ENCODE measurements around the gene ZMIZ2.

Gene ZMIZ2

GRCh38 chr7:44756904-44757303, 8.3 kb downstream of the ZMIZ2 start:
- no peak for DNase-seq

DNA sequence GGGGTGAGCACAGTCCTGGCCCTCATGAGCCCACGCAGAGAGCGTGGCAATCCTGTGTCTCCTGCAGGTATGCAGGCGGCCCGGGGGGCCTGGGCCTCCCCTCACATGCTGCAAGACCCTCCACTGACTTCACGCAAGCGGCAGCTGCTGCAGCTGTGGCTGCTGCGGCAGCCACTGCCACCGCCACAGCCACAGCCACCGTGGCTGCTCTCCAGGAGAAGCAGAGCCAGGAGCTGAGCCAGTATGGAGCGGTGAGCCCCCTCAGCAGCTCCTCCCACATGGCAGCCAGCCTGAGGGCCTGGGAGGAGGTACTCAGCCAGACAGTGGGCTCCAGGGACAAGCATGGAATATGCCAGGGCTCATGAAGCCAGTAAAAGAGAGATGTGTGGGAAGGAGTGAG, 8.7 kb downstream of the ZMIZ2 start:
- DNase-seq, result no peak

GRCh38 chr7:44757739-44758138, 9.1 kb downstream of the ZMIZ2 start:
- no peak for DNase-seq

- DNase-seq, result no peak
These were observed 10.6 kb downstream of the ZMIZ2 start for GRCh38 chr7:44759246-44759645.

DNA sequence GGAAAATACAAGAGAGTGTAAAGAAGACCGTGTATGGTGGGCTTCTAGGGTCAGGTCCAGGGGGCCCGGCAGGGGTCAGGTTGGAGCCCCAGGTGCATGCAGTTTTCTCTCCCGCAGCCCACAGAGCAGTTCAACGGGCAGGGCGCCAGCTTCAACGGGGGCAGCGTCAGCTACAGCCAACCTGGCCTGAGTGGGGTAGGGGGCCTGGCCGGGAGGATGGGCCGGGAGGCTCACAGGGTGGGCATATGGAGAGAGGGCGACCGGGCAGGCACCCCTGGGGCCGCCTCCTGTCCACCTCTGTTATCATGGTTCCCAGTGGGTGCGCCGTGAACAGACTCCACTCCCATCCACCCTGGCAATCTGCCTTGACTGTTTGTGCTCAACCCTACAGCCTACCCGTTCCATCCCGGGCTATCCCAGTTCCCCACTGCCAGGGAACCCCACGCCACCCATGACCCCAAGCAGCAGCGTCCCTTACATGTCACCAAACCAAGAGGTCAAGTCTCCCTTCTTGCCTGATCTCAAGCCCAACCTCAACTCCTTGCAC, 11.5 kb downstream of the ZMIZ2 start:
- DNase-seq, result no peak

- no peak for DNase-seq
These were observed 12.8 kb downstream of the ZMIZ2 start for GRCh38 chr7:44761207-44762161.

DNA sequence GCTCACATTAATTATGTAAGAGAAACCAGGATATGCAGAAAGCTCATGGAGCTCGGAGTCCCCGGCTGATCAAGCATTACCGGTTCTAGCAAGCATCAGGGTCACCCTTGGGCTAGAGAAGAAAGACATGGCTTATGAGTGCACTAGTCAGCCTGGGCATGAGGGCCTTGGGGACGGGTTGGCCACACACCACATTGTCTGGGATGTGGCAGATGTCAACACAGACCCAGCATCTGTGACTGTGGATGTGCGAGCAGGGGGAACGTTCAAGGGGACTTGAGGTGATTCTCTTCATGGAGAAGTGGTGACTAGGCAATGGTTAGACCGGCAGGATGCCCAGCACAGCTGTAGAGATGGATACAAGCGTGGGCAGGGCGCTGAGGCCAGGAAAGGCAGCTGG, 13.7 kb downstream of the ZMIZ2 start:
- DNase-seq, result no peak

GRCh38 chr7:44762726-44763522, 14.3 kb downstream of the ZMIZ2 start:
- DNase-seq, result no peak

- no peak for DNase-seq
These were observed 15.4 kb downstream of the ZMIZ2 start for GRCh38 chr7:44764081-44764480.

GRCh38 chr7:44764665-44765578, 16.3 kb downstream of the ZMIZ2 start:
- no peak for DNase-seq

GRCh38 chr7:44765579-44766415, 17.1 kb downstream of the ZMIZ2 start:
- DNase-seq, result no peak

DNA sequence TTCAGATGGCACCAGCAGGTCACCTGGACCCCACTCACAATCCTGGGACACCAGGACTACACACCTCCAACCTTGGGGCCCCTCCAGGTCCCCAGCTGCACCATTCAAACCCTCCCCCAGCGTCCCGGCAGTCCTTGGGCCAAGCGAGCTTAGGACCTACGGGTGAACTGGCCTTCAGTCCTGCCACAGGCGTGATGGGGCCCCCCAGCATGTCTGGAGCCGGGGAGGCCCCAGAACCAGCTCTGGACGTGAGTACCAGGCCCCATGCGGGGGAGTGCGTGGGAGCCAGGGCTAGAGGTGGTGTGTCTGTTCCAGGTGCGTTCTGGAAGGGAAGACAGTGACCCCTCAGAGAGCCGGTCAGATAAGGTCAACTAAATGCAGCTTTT, 17.8 kb downstream of the ZMIZ2 start:
- DNase-seq, result no peak

- no peak for DNase-seq
These were observed 18.7 kb downstream of the ZMIZ2 start for GRCh38 chr7:44767134-44767911.

- no peak for DNase-seq
These were observed 19.4 kb downstream of the ZMIZ2 start for GRCh38 chr7:44767912-44768627.

DNA sequence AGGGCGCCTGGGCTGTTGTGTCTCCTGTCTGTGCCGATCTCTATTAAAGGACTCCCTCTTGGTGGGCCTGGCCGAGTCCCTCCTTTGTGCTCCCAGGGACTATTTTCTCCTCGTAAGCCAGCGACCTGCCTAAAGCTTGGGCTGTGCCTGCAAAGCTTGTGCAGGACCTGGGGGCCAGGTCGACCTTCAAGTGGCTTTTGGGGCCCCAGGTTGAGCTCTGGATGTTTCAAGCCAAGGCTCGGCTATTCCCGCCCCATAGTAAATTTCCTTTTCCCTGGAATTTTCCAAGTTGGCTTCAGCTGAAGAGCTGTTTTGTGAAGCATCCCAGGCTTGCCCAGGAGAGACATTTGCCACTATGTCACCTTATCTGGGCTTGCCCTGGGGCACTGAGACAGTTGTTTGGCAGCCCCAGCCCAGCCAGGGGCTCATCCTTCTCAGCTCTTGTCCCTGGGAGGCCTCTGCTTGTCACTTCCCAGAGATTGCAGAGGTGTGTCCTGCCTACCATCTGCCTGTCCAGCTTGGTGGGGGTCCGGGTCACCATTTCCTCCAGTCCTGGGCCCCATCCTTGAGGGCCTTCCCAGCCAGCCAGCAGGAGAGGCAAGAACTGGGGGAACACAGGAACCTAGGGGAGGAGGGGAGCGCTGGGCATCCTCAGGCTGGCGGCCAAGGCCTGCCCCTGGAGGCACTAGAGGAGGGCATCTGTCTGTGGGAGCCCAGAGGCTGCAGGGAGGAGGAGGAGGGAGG, 20.2 kb downstream of the ZMIZ2 start:
- DNase-seq, result no peak

DNA sequence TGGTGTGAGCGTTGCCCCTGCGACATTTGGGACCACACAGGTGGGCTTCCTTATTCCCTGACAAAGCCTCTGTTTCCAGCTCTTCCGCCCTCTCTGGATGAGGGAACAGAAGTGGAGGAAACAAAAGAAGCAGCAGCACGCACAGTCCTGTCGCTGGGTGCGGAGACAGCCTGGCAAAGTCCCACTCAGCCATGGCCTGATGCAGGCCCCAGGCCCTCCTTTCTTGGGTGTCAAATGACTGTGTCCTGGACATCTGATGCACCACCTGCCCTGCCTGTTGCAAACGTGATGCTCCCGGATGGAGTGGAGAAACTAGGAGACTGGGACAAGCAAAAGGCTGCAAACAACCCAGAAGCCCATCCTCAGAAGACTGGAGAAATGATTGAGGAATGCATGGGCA, 20.7 kb downstream of the ZMIZ2 start:
- DNase-seq, result no peak

DNA sequence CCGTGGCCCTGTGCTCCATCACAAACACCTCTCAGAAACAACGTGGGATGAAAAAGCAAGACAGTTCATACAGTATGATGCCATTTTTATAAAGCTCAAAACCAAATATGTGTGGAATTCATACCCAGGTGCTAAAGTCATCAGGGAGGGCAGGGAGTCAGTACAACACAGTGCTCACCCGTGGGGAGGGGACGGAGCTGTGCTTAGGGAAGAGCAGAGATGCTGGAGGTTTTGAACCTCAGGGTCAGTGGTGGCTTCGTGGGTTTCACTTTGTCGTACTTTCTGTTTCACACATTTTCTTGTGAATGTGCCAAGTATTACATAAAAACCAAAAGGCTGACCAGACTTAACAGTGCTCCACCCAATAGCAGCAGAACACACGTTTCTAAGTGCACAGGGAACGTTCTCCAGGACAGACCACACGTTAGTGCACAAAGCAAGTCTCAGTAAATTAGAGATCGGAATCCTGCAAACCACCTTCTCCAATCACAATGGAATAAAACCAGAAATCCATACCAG, 21.2 kb downstream of the ZMIZ2 start:
- no peak for DNase-seq

- no peak for DNase-seq
These were observed 22.7 kb downstream of the ZMIZ2 start for GRCh38 chr7:44771358-44771757.

GRCh38 chr7:44772440-44772839, 23.8 kb downstream of the ZMIZ2 start:
- DNase-seq, result no peak
